Mesendoderm (in vitro differentiated cells): ENCODE measurements around the gene SLCO4A1.
A peak's percentile ranks its signal among the peaks of the same experiment; 100 is the strongest.

Source experiments
- DNase-seq: peaks from one replicate; pipeline ENCODE4 v3.0.0; 2013
- H2AK5ac ChIP-seq: 2 replicates; pipeline ENCODE4 v1.6.1; 2013; ENCODE audit warnings: low read length, inconsistent platforms
- H2BK120ac ChIP-seq: 2 replicates; pipeline ENCODE4 v1.6.1; 2013; ENCODE audit warnings: low read depth, mild to moderate bottlenecking, low read length, moderate library complexity, mixed read lengths
- H2BK15ac ChIP-seq: replicated peaks from 2 replicates; pipeline ENCODE4 v1.6.1; 2013; ENCODE audit warnings: low read depth, mild to moderate bottlenecking, moderate library complexity
- H2BK5ac ChIP-seq: 2 replicates; pipeline ENCODE4 v1.6.1; 2013; ENCODE audit warnings: low read length, inconsistent platforms
- H3K18ac ChIP-seq: 2 replicates; pipeline ENCODE4 v1.6.1; 2013; ENCODE audit warnings: mild to moderate bottlenecking, low read length, mixed read lengths
- H3K23ac ChIP-seq: one replicate; pipeline ENCODE4 v1.6.1; 2013; ENCODE audit warnings: low read length
- H3K27ac ChIP-seq: 2 replicates; pipeline ENCODE4 v1.5.1; 2013; ENCODE audit warnings: low read depth, mild to moderate bottlenecking, inconsistent platforms, low read length, moderate library complexity
- H3K27me3 ChIP-seq: 2 replicates; pipeline ENCODE4 v1.6.1; 2013; ENCODE audit warnings: low read length, control low read depth, mild to moderate bottlenecking, inconsistent platforms; ENCODE audit not compliant: insufficient read depth, poor library complexity
- H3K36me3 ChIP-seq: 2 replicates; pipeline ENCODE4 v1.6.1; 2013; ENCODE audit warnings: low read length, inconsistent platforms; ENCODE audit not compliant: control insufficient read depth, insufficient read depth
- H3K4ac ChIP-seq: one replicate; pipeline ENCODE4 v1.6.1; 2013; ENCODE audit warnings: low read depth, mild to moderate bottlenecking, low read length, moderate library complexity
- H3K4me1 ChIP-seq: 2 replicates; pipeline ENCODE4 v1.6.1; 2013; ENCODE audit warnings: low read depth, low read length, inconsistent platforms; ENCODE audit not compliant: control insufficient read depth
- H3K4me2 ChIP-seq: 2 replicates; pipeline ENCODE4 v1.6.1; 2013; ENCODE audit warnings: low read length
- H3K4me3 ChIP-seq: 2 replicates; pipeline ENCODE4 v1.5.1; 2013; ENCODE audit warnings: mild to moderate bottlenecking, low read length
- H3K56ac ChIP-seq: one replicate; pipeline ENCODE4 v1.6.1; 2013; ENCODE audit warnings: low read length
- H3K79me1 ChIP-seq: 2 replicates; pipeline ENCODE4 v1.6.1; 2013; ENCODE audit warnings: low read length, inconsistent platforms
- H3K79me2 ChIP-seq: 2 replicates; pipeline ENCODE4 v1.6.1; 2013; ENCODE audit warnings: mild to moderate bottlenecking, low read length; ENCODE audit not compliant: control insufficient read depth, insufficient read depth
- H3K9ac ChIP-seq: 2 replicates; pipeline ENCODE4 v1.6.1; 2013; ENCODE audit warnings: low read length, inconsistent platforms
- H4K5ac ChIP-seq: one replicate; pipeline ENCODE4 v1.6.1; 2013; ENCODE audit warnings: low read length
- H4K8ac ChIP-seq: one replicate; pipeline ENCODE4 v1.6.1; 2013; ENCODE audit warnings: low read depth, mild to moderate bottlenecking, control low read depth, low read length, moderate library complexity
- WGBS: extraction: QIAGEN DNeasy Blood & Tissue Kit; methylation state at CpG from one replicate; pipeline ENCODE4 v1.1.7; 2013; ENCODE audit warnings: low lambda C conversion rate, missing lambda C conversion rate; ENCODE audit not compliant: insufficient coverage; ENCODE audit errors: extremely low coverage; 5-methylcytosine and 5-hydroxymethylcytosine counted together

SLCO4A1 gene

GRCh38 chr20:62614085-62614960 lies 28.0 kb upstream of the SLCO4A1 start:
- Histone ChIP-seq H3K79me2 (no peaks in the 10 kb centered on the region), H3K4me1 (no peaks in the 10 kb centered on the region), H3K18ac (no peak overlapping the region), H3K4ac (no peak overlapping the region), H4K8ac (no peak overlapping the region), H2BK120ac (no peak overlapping the region), H3K23ac (no peak overlapping the region), H3K27ac (no peak overlapping the region), H2BK5ac (no peak overlapping the region), H4K5ac (no peak overlapping the region), H3K4me2 (no peak overlapping the region), H3K27me3 (no peaks in the 10 kb centered on the region), H2AK5ac (no peak overlapping the region), H2BK15ac (no peak overlapping the region), H3K56ac (no peak overlapping the region), H3K4me3 (no peak overlapping the region), H3K9ac (no peak overlapping the region), H3K36me3 (no peaks in the 10 kb centered on the region), H3K79me1 (no peaks in the 10 kb centered on the region)
- no peak for DNase-seq
- WGBS: no CpG with 5 or more reads among the region's 36 CpGs

- no CpG with 5 or more reads among the region's 34 CpGs for WGBS
- no peak overlapping the region for H4K8ac ChIP-seq
- H2AK5ac ChIP-seq: no peak overlapping the region
- no peak overlapping the region for H2BK120ac ChIP-seq
- H3K27me3 ChIP-seq: no peaks in the 10 kb centered on the region
- no peak overlapping the region for H3K18ac ChIP-seq
- no peak overlapping the region for H3K4me2 ChIP-seq
- H3K4me1 ChIP-seq: no peaks in the 10 kb centered on the region
- DNase-seq: no peak
- H3K79me1 ChIP-seq: no peaks in the 10 kb centered on the region
- H3K36me3 ChIP-seq: no peaks in the 10 kb centered on the region
- H2BK5ac ChIP-seq: no peak overlapping the region
- no peak overlapping the region for H3K4me3 ChIP-seq
- no peak overlapping the region for H3K4ac ChIP-seq
- no peak overlapping the region for H3K9ac ChIP-seq
- H3K27ac ChIP-seq: no peak overlapping the region
- no peak overlapping the region for H2BK15ac ChIP-seq
- H3K79me2 ChIP-seq: no peaks in the 10 kb centered on the region
- H3K23ac ChIP-seq: no peak overlapping the region
- no peak overlapping the region for H3K56ac ChIP-seq
- no peak overlapping the region for H4K5ac ChIP-seq
Measured at GRCh38 chr20:62614961-62615680, 27.2 kb upstream of the SLCO4A1 start.

GRCh38 chr20:62615750-62616251 lies 26.5 kb upstream of the SLCO4A1 start:
- Histone ChIP-seq H3K79me2 (no peaks in the 10 kb centered on the region), H3K36me3 (no peaks in the 10 kb centered on the region), H2AK5ac (no peak overlapping the region), H3K4me3 (no peak overlapping the region), H3K56ac (no peak overlapping the region), H3K27me3 (no peaks in the 10 kb centered on the region), H3K4ac (no peak overlapping the region), H3K27ac (no peak overlapping the region), H3K79me1 (no peaks in the 10 kb centered on the region), H4K5ac (no peak overlapping the region), H4K8ac (no peak overlapping the region), H2BK15ac (no peak overlapping the region), H3K18ac (no peak overlapping the region), H3K4me1 (no peaks in the 10 kb centered on the region), H3K9ac (no peak overlapping the region), H2BK120ac (no peak overlapping the region), H2BK5ac (no peak overlapping the region), H3K23ac (no peak overlapping the region), H3K4me2 (no peak overlapping the region)
- DNase-seq: no peak
- WGBS: no CpG with 5 or more reads among the region's 12 CpGs

GRCh38 chr20:62616728-62617621 lies 25.3 kb upstream of the SLCO4A1 start:
- Histone ChIP-seq H3K56ac (no peak overlapping the region), H3K4ac (no peak overlapping the region), H3K36me3 (no peaks in the 10 kb centered on the region), H3K18ac (no peak overlapping the region), H3K27me3 (no peaks in the 10 kb centered on the region), H3K23ac (no peak overlapping the region), H3K4me2 (no peak overlapping the region), H3K79me1 (no peaks in the 10 kb centered on the region), H2BK15ac (no peak overlapping the region), H3K79me2 (no peaks in the 10 kb centered on the region), H4K8ac (no peak overlapping the region), H3K27ac (no peak overlapping the region), H4K5ac (no peak overlapping the region), H3K4me1 (no peaks in the 10 kb centered on the region), H3K4me3 (no peak overlapping the region), H2BK5ac (no peak overlapping the region), H3K9ac (no peak overlapping the region), H2BK120ac (no peak overlapping the region), H2AK5ac (no peak overlapping the region)
- no CpG with 5 or more reads among the region's 26 CpGs for WGBS
- peak; percentile 60 for DNase-seq

- Histone ChIP-seq H3K4me1 (peaks cover under 1% of the 10 kb centered on the region), H3K18ac (no peak overlapping the region), H3K79me2 (no peaks in the 10 kb centered on the region), H3K27me3 (no peaks in the 10 kb centered on the region), H3K9ac (no peak overlapping the region), H3K36me3 (no peaks in the 10 kb centered on the region), H3K23ac (no peak overlapping the region), H2BK5ac (no peak overlapping the region), H3K4me2 (no peak overlapping the region), H4K5ac (no peak overlapping the region), H3K79me1 (no peaks in the 10 kb centered on the region), H4K8ac (no peak overlapping the region), H3K27ac (no peak overlapping the region), H3K4me3 (no peak overlapping the region), H3K56ac (no peak overlapping the region), H3K4ac (no peak overlapping the region), H2AK5ac (no peak overlapping the region), H2BK15ac (no peak overlapping the region), H2BK120ac (no peak overlapping the region)
- no CpG with 5 or more reads among the region's 23 CpGs for WGBS
- DNase-seq: no peak
Measured at GRCh38 chr20:62617711-62618483, 24.4 kb upstream of the SLCO4A1 start.
